HepG2 (cell line): Measurements from ENCODE around the gene NFS1. TPM values are rescaled to one million over a fixed set of nuclear protein-coding genes. Genes with fewer than 3 reads are reported as not detected.

ENCODE experiments used
- ELF4 ChIP-seq: sonication (generic); formaldehyde crosslinking; IDR thresholded peaks from 2 replicates; pipeline ENCODE4 v1.5.0; 2020; ENCODE audit warnings: missing genetic modification reagents, mild to moderate bottlenecking, moderate library complexity, borderline replicate concordance
- KAT7 ChIP-seq: IDR thresholded peaks from 2 replicates; pipeline ENCODE4 v1.6.1; 2018; ENCODE audit warnings: borderline replicate concordance, missing compliant biosample characterization
- KDM5B ChIP-seq: sonication (generic); formaldehyde crosslinking; IDR thresholded peaks from 2 replicates; pipeline ENCODE4 v1.4.0; 2020; ENCODE audit warnings: missing genetic modification reagents, mild to moderate bottlenecking, borderline replicate concordance
- KMT2B ChIP-seq: IDR thresholded peaks from 2 replicates; pipeline ENCODE4 v1.6.1; 2016; ENCODE audit warnings: missing genetic modification reagents, missing compliant biosample characterization
- RCOR2 ChIP-seq: IDR thresholded peaks from 2 replicates; pipeline ENCODE4 v1.6.1; 2016; ENCODE audit warnings: missing biosample characterization, missing genetic modification reagents
- SIX4 ChIP-seq: sonication (generic); formaldehyde crosslinking; IDR thresholded peaks from 2 replicates; pipeline ENCODE4 v1.4.0; 2020; ENCODE audit warnings: missing genetic modification reagents
- SKIL ChIP-seq: sonication (generic); formaldehyde crosslinking; IDR thresholded peaks from 2 replicates; pipeline ENCODE4 v1.8.0; 2022; ENCODE audit warnings: missing genetic modification reagents, mild to moderate bottlenecking, moderate library complexity, borderline replicate concordance
- SYNCRIP ChIP-seq: fragments of 200-400 bp; formaldehyde crosslinking; IDR thresholded peaks from 2 replicates; pipeline ENCODE4 v1.6.1; 2018; ENCODE audit warnings: mild to moderate bottlenecking, low read depth, low read length; ENCODE audit not compliant: insufficient read depth
- ZBTB26 ChIP-seq: IDR thresholded peaks from 2 replicates; pipeline ENCODE4 v1.6.1; 2016; ENCODE audit warnings: missing compliant biosample characterization, missing genetic modification reagents, borderline replicate concordance
- ZNF101 ChIP-seq: sonication (generic); formaldehyde crosslinking; IDR thresholded peaks from 2 replicates; pipeline ENCODE4 v1.4.0; 2020; ENCODE audit warnings: mild to moderate bottlenecking, low read depth, missing genetic modification reagents, borderline replicate concordance
- ZNF18 ChIP-seq: sonication (generic); formaldehyde crosslinking; IDR thresholded peaks from 2 replicates; pipeline ENCODE4 v1.8.0; 2022; ENCODE audit warnings: mild to moderate bottlenecking, missing genetic modification reagents; ENCODE audit not compliant: insufficient replicate concordance
- ZNF383 ChIP-seq: sonication (generic); formaldehyde crosslinking; IDR thresholded peaks from 2 replicates; pipeline ENCODE4 v1.4.0; 2020; ENCODE audit warnings: missing genetic modification reagents, mild to moderate bottlenecking, borderline replicate concordance
- ZNF44 ChIP-seq: sonication (generic); formaldehyde crosslinking; IDR thresholded peaks from 2 replicates; pipeline ENCODE4 v1.5.1; 2020; ENCODE audit warnings: mild to moderate bottlenecking, missing genetic modification reagents
- ZNF501 ChIP-seq: sonication (generic); formaldehyde crosslinking; IDR thresholded peaks from 2 replicates; pipeline ENCODE4 v1.5.1; 2020; ENCODE audit warnings: mild to moderate bottlenecking, moderate library complexity, missing genetic modification reagents
- ZNF563 ChIP-seq: sonication (generic); formaldehyde crosslinking; IDR thresholded peaks from 2 replicates; pipeline ENCODE4 v1.8.0; 2022; ENCODE audit warnings: mild to moderate bottlenecking, moderate library complexity, missing genetic modification reagents
- ZNF567 ChIP-seq: sonication (generic); formaldehyde crosslinking; IDR thresholded peaks from 2 replicates; pipeline ENCODE4 v1.8.1; 2023; ENCODE audit warnings: mild to moderate bottlenecking, missing genetic modification reagents, borderline replicate concordance
- ZNF678 ChIP-seq: sonication (generic); formaldehyde crosslinking; IDR thresholded peaks from 2 replicates; pipeline ENCODE4 v1.4.0; 2020; ENCODE audit warnings: mild to moderate bottlenecking, missing genetic modification reagents
- ZNF776 ChIP-seq: sonication (generic); formaldehyde crosslinking; IDR thresholded peaks from 2 replicates; pipeline ENCODE4 v1.4.0; 2020; ENCODE audit warnings: mild to moderate bottlenecking, missing genetic modification reagents
- ZNF800 ChIP-seq: sonication (generic); formaldehyde crosslinking; IDR thresholded peaks from 2 replicates; pipeline ENCODE4 v1.4.0; 2020; ENCODE audit warnings: missing genetic modification reagents
- polyA plus RNA-seq, 8 experiments: library from polyadenylated mRNA; depleted of rRNA in 3 of 8; stranded (reverse) in 7 of 8; unstranded in 1 of 8; fragments of >200 nt; fragmentation: Illumina TruSeq in 4 of 8; extraction: Trizol in 4 of 8; gene quantifications; 2 replicates each; pipeline versions ENCODE4 v1.2.1 to v1.2.3, GENCODE V29; 2011 to 2016; ENCODE audit warnings: low read depth in 4 of 8, missing spikeins in 1 of 8, mixed read lengths in 1 of 8; ENCODE audit not compliant: insufficient read depth in 1 of 8
- total RNA-seq, 5 experiments: library from RNA; depleted of rRNA; stranded (reverse); fragments of >200 nt; fragmentation: Illumina TruSeq; extraction: Trizol; gene quantifications; 2 replicates each; pipeline ENCODE4 v1.2.3, GENCODE V29; 2016; ENCODE audit warnings: low read depth in 1 of 5

The NFS1 gene
- total and polyA plus RNA-seq, 2 of the 13 experiments (the other 11 are each of a cell fraction or from before 2014, with no cell fraction given): 65.9 to 88.1 TPM

GRCh38 chr20:35619196-35620095 lies 79.7 kb downstream of the NFS1 start (continued):
- TF ChIP-seq KDM5B (CRISPR knock-in tag): peak; percentile 98
- no peak for TF ChIP-seq KMT2B
- peak; percentile 19; the same call in 1 of the 2 replicates for TF ChIP-seq SIX4 (CRISPR knock-in tag)
- peak; percentile 84 for TF ChIP-seq ZBTB26 (CRISPR knock-in tag)
- no peak for TF ChIP-seq ZNF101 (CRISPR knock-in tag)
- peak; percentile 96 for TF ChIP-seq ZNF563 (CRISPR knock-in tag)
- peak; percentile 96 for TF ChIP-seq ZNF18 (CRISPR knock-in tag)
- TF ChIP-seq KAT7 (CRISPR knock-in tag): 0 out of 2 replicates have a peak, but pooled peaks have one; percentile 47
- TF ChIP-seq ZNF776 (CRISPR knock-in tag): peak; percentile 98
- no peak for TF ChIP-seq ZNF383 (CRISPR knock-in tag)
- TF ChIP-seq ZNF678 (CRISPR knock-in tag): no peak
- TF ChIP-seq ZNF800 (CRISPR knock-in tag): peak; percentile 65
- TF ChIP-seq ZNF501 (CRISPR knock-in tag): peak; percentile 94
- TF ChIP-seq RCOR2 (CRISPR knock-in tag): peak; percentile 86; the same call in 1 of the 2 replicates
- 0 out of 2 replicates have a peak, but pooled peaks have one; percentile 28 for TF ChIP-seq SKIL (CRISPR knock-in tag)
- TF ChIP-seq ZNF567 (CRISPR knock-in tag): peak; percentile 97; the same call in 1 of the 2 replicates
- TF ChIP-seq SYNCRIP: no peak
- peak; percentile 97 for TF ChIP-seq ZNF44
- no peak for TF ChIP-seq ELF4
